IPS DF 19.7 (cell line): ENCODE data around the gene KASH5.
A peak's percentile ranks its signal among the peaks of the same experiment; 100 is the strongest.
"Not testable (repeated sequence)": the region's sequence is repeated elsewhere in the genome, so short reads cannot be mapped to it uniquely, and the experiment has no call there.

Experiments used
- DNase-seq: peaks from one replicate; pipeline ENCODE4 v3.0.0-alpha.2; 2013; ENCODE audit warnings: low read depth, low spot score

The KASH5 gene

DNA sequence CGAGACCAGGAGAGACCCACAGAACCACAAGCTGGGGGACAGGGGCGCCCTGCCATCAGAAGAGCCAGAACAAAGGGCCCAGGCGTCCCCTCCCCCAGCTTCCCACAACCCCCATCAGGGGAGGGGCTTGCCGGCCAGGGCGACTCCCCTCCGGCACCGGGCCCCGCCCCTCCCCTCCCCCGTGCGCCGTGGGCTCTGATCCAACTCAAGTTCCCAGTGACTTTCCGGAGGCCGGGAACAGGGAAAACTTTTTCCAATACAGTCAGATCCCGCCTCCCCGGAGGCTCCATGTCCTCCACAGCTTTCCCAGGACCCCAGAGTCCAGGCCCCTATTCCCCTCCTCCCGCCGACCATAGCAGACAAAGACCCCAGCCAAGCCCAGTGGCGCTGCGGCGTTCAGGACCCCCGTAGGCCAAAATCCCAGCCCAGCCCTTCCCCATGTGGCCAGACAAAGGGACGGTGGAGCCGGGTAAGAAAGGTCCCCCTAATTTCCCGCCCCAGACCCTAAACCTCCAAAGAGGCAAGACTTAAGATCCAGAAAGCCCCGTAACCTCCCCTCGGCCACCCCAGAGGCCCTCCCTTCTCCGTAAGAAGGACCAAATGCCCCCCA, 26.5 kb upstream of the KASH5 start:
- DNase-seq, result no peak

DNA sequence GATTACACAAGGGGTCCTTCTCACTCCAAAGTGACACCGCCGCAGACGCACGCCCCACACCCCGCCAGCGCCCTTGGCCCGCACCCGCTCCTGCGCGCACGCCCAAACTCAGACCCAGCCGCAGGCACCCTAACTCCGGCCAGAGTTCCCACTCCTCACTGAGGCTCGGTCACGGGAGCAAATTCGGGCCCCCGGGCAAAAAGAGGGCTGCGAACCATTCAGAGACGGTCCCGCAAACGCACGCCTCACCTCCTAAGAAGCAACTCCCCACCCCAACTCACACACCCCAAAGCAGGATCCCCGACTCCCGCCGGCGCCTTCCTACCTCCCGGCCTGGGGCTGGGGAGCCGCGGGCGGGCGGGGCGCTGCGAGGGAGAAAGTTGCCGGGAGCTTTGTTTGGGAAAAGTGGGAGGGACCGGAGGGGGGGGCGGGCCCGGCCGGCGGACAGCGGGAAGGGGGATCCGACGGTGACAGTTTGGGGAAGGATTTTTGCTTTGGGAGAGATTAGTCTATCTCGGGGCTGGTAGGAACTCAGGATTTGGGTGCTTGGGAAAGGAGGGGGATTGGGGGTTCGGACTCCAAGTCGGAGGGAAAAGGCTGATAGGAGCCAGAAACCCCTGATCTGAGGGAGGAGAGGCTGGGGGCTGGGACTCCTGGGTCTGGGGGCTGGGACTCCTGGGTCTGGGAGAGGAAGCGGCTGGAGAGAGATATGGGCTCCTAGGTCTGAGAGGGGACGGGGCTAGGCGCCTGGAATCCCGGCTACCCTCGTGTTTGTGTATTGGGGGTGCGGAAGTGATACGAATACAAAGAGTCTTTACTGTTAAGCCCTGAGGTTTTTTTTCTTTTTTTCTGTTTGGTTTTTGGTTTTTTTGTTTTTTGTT, 25.8 kb upstream of the KASH5 start, which contains the start of gene TEAD2:
Gene TEAD2 (minus strand): TSS at position 369 of the 881 bp plus-strand sequence. CDS start 2,341 bp downstream, outside the sequence.
- DNase-seq, result no peak

DNA sequence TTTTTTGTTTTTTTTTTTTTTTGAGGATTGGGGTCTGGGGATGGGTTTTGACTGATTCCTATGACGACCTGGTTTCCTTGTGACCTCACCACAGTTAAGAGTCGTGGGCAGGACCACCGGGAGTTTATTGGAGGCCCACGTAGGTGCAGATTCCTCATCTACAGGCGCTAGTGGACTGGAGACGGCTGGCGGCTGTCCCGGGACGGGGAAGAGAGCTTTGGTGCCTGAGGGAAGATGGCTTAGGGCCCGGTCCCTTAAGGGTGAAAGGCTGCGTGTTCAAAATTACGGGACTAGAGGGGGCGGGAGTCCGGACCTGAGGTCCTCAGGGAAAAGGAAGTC, 25.2 kb upstream of the KASH5 start:
- no peak for DNase-seq

DNA sequence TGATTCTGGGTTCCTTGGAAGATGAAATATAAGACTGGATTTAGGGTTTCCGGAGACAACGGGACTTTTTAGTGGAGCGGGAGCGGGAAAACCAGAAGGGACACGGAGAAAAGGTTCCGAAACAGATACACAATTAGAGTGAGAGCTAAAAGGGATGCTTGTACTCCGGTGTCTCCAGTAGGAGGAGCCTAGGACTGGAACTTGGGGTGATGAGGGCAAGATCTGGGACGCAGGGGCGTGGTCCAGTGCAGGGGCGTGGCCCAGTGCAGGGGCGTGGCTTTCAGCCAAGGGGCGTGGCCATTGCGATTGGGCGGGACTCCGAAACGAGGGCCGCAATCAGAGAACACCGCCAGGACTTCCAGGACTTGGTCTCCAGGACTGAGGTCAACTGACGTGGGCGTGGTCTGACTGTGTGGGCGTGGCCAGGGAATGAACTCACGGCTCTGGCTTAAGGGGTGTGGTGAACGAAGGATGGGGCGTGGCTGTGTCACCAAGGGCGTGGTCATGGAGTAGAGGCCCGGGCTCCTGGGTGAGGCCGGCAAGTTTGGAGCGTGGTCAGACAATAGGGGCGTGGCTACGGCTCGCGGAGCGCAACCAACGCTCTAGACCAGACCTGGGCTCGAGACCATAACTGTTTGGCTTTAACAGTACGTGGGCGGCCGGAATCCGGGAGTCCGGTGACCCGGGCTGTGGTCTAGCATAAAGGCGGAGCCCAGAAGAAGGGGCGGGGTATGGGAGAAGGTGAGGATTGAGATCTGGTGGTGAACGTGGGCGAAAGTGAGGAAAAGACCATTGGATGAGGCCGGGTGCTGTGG, 24.6 kb upstream of the KASH5 start, which contains the start of gene DKKL1:
Gene DKKL1 (plus strand): TSS at position 610 of the 815 bp plus-strand sequence. CDS start 122 bp downstream, at position 732.
- peak; percentile 93 for DNase-seq

DNA sequence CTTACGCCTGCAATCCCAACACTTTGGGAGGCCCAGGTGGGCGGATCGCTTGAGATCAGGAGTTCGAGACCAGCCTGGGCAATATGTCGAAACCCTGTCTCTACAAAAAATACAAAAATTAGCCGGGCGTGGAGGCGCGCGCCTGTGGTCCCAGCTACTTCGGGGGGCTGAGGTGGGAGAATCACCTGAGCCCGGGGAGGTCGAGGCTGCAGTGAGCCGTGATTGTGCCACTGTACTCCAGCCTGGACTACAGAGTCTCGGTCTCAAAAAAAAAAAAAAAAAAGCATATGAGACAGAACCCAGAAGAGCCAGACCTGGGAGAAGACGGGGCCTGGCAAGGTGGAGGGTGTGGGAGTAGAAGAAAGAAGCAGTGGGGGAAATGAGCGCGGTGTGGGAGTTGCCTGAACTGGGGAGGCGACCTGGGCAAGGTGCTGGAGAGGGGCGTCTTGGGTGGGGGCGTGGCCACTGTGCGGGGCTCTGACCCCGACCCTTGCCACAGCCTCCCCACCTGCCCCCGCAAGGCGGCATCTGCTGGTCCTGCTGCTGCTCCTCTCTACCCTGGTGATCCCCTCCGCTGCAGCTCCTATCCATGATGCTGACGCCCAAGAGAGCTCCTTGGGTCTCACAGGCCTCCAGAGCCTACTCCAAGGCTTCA, 23.8 kb upstream of the KASH5 start:
- no peak for DNase-seq

DNA sequence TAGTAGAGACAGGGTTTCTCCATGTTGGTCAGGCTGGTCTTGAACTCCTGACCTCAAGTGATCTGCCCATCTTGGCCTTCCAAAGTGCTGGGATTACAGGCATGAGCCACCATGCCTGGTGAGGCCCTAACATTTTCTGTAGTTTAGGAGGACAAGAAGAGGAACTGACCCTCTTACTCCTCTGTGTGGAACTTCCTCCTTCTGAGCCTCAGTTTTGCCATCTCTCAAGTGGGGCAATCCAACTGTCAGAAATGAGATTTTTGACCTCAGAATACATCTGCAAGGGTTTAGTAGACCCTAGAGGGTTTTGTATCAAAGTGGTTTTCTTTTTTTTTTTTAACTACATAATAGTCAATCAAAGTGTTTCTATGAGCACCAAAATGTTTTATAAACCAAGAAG, 21.9 kb upstream of the KASH5 start:
- no peak for DNase-seq

DNA sequence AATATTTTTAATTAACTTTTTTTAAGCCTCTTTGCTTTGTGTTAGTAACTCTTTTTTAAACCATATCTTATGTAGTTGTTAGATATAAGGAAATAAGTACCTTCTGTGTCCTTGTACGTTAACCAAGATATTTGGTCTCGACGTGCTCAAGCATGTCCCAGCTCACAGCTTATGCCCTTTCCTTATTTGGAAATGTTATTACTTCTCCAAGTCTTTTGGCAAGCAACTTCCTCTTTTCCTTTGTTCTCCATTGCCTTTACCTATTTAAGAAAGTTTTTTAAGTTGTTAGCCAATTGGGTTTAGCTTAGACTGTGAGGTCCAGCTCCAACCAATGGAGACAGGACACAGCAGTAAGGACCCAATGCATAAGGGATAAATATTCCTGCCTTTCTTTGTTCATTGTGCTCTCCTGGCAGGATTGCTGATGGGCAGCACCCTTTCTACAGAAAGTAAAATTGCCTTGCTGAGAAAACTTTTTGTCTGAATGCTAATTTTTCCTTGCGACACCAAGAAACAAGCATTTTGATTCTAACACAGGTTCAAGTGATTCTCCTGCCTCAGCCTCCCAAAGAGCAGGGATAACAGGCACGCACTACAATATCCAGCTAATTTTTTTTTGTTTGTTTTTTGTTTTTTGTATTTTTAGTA, 19.2 kb upstream of the KASH5 start:
- no peak for DNase-seq

DNA sequence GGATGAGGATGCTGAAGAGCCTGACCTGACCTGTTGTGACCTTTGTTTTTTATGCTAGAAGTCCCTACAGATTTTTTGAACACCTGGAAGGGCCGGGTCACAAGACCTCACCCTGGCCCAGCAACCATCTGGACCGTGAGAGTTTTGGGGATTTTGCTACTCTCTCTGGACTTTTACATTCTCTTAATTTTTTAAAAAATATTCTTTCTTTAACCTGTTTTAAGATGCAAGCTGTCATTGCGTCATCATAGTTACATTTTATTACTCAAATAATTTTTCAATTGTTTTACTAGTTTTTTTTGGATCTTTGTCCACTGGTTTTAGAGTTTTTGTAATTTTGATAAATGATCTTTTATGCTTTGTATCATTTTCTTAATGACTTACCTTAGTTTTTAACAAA, 16.9 kb upstream of the KASH5 start:
- DNase-seq, result no peak

DNA sequence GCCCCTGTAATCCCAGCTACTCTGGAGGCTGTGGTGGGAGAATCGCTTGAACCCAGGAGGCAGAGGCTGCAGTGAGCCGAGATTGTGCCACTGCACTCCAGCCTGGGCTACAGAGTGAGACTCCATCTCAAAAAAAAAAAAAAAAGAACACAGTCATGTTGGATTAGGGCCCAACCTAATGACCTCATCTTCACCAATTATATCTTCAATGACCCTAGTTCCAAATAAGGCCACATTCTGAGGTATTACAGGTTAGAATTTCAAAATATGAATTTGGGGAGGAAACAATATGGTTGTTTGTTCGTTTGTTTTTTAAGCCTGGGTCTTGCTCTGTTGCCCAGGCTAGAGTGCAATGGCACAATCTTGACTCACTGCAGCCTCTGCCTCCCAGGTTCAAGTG, 14.9 kb upstream of the KASH5 start:
- not testable (repeated sequence) for DNase-seq

DNA sequence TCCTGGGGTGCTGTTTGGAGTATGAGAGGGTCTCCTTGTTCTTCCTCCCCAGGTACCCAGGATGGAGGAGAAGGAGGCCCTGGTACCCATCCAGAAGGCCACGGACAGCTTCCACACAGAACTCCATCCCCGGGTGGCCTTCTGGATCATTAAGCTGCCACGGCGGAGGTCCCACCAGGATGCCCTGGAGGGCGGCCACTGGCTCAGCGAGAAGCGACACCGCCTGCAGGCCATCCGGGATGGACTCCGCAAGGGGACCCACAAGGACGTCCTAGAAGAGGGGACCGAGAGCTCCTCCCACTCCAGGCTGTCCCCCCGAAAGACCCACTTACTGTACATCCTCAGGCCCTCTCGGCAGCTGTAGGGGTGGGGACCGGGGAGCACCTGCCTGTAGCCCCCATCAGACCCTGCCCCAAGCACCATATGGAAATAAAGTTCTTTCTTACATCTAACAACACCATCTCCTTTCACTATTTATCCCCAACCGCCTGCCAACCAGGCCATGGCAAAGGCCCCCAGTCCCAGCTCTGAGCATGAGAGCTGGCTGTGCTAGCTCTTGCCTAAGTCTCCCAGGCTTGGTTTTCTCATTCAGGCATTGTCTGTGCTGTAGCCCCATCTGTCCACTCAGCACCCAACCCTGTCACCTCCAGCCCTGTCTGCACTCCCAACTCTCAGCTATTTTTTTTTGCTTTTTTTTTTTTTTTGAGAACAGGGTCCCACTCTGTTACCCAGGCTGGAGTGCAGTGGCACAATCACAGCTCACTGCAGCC, 13.2 kb upstream of the KASH5 start:
- no peak for DNase-seq

DNA sequence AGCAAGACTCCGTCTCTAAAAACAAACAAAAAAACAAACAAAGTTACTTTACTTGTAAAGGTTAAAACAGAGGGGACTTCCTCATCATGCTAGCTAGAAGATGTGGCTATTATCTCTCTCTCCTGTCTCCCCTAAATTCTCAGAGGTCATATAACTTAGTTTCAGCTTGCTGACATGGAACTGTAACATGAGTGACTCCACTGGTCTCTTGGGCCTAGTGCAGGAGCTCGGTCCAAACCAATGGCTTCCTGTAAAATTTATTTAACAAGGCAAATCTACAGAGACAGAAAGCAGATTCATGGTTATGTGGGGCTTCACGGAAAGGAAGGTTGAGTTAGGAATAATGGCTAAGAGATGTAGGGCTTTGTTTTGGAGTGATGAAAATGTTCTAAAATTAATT, 9.5 kb upstream of the KASH5 start:
- DNase-seq, result no peak

DNA sequence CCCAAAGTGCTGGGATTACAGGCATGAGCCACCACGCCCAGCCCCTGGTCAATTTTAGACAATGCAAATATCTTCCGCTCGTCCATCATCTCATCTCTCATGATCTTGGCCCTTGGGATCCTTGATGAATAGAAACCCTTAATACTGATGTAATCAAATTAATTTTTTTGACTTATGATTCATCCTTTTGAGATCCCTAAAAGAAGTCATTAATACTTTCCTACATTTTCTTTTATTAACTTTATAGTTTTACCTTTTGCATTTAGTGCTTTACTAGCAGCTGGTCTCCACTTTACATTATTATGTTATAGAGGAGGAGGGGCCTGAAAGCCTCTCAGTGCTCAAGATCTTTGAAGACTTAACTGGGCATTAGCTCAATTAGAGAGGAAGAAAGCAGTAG, 7.7 kb upstream of the KASH5 start:
- DNase-seq, result no peak

DNA sequence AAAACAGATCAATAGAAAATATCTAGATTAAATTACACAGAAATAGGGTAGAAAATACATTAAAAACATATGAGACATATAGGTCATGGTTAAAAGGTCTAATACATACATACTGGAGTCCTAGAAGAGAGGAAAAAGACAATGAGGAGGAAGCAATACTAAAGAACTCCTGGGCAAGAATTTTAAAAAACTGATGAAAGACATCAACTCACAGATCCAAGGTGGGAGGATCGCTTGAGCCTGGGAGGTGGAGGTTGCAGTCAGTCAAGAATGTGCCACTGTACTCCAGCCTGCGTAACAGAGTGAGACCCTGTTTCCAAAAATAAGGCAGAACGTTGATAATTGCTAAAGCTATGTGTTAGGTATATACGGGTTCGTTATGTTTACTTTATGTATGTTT, 5.4 kb upstream of the KASH5 start:
- no peak for DNase-seq

DNA sequence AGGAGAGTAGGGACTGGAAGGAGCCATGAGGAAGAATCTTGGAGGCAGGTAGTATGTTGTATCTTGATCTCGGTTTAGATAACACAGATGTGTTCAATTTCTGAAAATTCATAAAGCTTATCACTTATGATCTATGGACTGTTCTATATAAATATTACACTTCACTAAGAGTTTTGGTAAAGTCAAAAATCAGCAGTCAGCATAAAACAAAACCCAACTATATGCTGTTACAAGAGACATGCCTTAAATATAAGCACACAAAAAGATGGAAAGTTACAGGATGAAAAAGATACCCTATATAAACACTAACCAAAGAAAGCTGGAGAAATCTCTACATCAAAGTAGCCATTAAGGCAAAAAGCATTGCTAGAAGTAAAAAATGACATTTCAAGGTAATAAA, 4.5 kb upstream of the KASH5 start:
- no peak for DNase-seq

DNA sequence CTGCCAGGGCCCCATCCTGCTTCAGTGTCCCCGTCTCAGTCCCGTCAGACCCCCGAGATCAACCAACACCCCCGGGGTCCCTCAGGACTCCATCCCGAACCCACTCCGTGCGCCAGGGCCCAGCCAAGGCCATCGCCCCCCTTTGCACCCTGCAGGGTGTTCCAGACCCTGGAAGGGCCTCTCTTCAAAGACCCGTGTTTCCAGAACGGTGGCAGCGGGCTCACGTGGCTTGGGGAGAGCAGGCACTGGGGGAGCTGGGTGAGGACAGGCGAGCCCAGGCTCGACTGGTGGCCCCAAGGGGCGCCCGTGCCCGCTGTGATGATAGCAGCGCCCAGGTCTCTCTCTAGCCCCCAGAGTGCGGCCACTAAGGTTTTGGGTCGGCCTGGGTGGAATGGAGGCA, 1.4 kb downstream of the KASH5 start:
- DNase-seq, result no peak

DNA sequence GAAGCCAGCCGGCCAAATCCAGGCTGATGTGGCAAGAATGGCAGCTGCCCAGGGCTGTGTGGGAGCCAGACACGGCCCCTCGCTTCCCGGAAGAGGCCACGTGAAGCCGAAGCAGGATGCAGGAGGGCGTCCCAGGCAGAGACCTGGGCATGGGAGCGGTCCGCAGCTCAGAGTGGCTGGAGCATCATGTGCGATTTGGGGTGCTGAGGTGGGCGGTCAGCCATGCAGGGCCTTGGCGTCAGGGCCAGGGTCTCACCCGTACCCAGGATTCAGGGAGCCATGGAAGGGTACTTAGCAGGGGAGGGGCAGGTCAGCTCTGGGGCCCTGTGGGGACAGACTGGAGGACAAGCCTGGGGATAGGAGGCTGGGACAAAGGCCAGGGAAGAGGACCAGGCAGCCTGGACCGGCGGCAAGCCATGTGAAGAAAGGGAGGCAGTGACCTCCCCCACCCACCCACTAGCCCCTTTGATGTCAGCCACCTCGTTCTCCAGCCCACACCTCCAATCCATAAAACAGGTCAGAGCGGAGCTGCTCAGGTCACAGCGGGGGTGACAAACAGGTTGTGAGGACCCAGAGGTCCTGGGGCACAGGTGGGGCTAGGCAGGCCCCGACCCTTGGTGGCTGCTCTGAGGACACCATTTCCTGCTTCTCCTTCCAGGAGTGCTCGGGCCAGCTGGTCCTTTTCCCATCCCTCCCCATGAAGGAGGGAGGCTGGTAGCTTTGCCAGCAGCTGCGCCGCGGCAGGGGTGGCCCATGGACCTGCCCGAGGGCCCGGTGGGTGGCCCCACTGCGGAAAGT, 2.3 kb downstream of the KASH5 start:
- no peak for DNase-seq

DNA sequence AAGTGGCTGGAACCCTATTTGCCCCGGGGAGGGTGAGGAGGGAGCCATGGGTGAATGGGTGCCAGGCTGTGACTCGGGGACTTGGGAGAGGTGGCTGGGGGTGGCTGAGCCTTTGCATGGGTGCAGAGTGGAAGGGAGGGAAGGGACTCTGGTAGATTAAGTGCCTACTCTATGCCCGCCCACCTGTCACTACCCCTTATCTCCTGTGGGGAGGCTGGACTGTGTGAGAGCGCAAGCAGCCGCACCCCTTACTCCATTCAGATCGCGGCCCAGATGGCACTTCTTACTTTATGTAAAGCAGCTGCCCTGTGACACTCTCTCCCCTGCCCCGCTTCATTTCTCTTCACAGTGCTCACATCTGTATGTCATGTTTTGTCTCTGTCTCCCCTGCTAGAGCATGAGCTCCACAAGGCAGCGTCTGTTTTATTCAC, 2.9 kb downstream of the KASH5 start:
- no peak for DNase-seq

DNA sequence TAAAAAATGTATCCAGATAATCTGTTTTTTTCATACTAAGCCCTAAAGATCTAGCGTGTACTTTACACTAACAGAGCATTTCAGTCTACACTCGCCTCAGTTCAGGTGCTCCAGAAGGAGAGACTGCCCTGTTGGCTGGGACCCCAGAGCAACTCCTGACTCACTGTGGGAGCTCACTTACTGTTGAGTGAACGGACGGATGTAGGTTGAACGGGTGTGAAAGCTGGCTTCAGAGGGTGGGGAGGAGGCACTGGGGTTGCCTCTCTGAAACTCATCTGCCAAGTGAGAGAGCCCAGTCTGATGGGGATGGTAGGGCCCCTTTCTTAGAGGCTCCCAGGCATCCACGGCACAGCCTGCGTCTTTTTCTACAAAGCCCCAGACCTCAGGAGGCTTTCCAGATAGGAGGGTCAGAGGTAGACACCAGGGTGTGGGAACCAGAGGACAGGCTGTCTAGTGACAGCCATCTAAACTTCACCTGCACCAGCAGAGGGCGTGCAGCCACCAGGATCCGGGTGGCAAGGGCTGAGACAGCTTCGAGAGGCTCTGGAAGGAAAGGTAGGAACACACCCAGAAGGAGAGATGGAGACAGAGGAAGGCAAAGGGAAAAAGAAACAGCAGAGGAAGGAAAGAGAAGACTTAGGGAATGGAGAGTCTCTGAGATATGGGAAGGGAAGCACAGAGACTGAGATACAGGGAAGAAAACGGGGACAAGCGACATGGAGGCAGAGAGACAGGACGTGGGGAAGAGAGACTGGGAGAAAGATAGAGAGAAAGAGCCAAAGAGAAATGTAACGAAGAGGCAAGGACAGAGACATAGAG, 3.7 kb downstream of the KASH5 start:
- DNase-seq, result no peak

DNA sequence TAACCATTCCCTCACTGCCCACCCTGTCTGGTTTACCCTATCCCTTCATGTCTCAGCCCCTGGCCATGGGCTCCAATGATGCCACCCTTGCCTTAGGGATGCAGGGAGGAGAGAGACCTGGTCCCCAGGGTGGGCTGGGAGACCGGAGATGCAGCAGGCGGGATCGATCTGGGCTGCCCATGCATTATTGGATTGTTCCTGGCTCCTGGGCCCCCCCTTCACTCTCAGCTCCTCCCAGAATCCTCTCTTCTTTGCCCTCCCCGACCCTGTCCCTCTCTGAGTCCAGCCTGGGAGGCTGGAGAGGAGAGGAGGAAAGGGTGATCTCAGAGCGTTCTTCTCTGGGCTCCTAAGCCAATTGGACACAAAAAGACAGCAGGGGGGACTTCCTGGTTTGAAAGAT, 5.8 kb downstream of the KASH5 start:
- DNase-seq, result no peak
